ENCODE measurements around the gene BMPR1B. TPM values are rescaled to one million over a fixed set of nuclear protein-coding genes. Genes with fewer than 3 reads are reported as not detected.

The BMPR1B gene
- total RNA-seq, 1 experiment from 2014 or later, result 0.35 TPM

GRCh38 chr4:94722270-94722669 is 35.5 kb upstream of the BMPR1B start:
- no peak overlapping the region for H4K8ac ChIP-seq (replicated peaks; ENCODE audit: insufficient read length, low read depth, low read length)
- H3K9me3 Mint-ChIP-seq, result no peaks in the 10 kb centered on the region
- H3K9ac ChIP-seq (ENCODE audit: extremely low read depth, insufficient read length, low read length), result no peak overlapping the region
- H3K56ac ChIP-seq (ENCODE audit: insufficient read length, low read depth, low read length), result no peak overlapping the region
- no peak overlapping the region for H4K5ac ChIP-seq (ENCODE audit: insufficient read length, low read depth, low read length)
- no peak overlapping the region for H2BK15ac ChIP-seq (ENCODE audit: low read depth, low read length)
- no peaks in the 10 kb centered on the region for H3K79me2 ChIP-seq (ENCODE audit: insufficient read depth, low read length)
- H3K14ac ChIP-seq (ENCODE audit: insufficient read depth, low read length), result no peak overlapping the region
- H3K36me3 Mint-ChIP-seq (ENCODE audit: insufficient read depth in 1 of 3, low read depth in 3 of 3), result no peaks in the 10 kb centered on the region; a peak in 1 of 7 replicates
- H3K4ac ChIP-seq (ENCODE audit: low read depth, low read length), result no peak overlapping the region
- no peak overlapping the region for H3K18ac ChIP-seq (ENCODE audit: insufficient read length, low read depth, low read length)
- no peak overlapping the region for H2BK12ac ChIP-seq (ENCODE audit: insufficient read length, low read depth, low read length)
- no peak overlapping the region for H3K23ac ChIP-seq (ENCODE audit: insufficient read length, low read depth, low read length)
- H3K79me1 ChIP-seq (ENCODE audit: insufficient read depth, low read depth, low read length, poor library complexity, severe bottlenecking), result no peaks in the 10 kb centered on the region
- H4K91ac ChIP-seq (ENCODE audit: insufficient read length, low read depth, low read length), result no peak overlapping the region
- no peak overlapping the region for H3K27ac ChIP-seq (ENCODE audit: insufficient read length, low read depth, low read length)
- DNase-seq, result no peak
- TF ChIP-seq CTCF (conservative IDR thresholded peaks at IDR 0.05), result no peak
- no peak overlapping the region for H3K4me2 ChIP-seq (ENCODE audit: insufficient read depth, insufficient read length, low read length)
- H2BK5ac ChIP-seq (ENCODE audit: insufficient read length, low read length), result no peak overlapping the region
- no peak overlapping the region for H3K27ac Mint-ChIP-seq
- no peaks in the 10 kb centered on the region for H3K4me1 ChIP-seq (ENCODE audit: insufficient read depth, low read length)
- no peak overlapping the region for H3K4me3 Mint-ChIP-seq
- no peak overlapping the region for H2AK5ac ChIP-seq (ENCODE audit: insufficient read length, low read length)
- peaks cover 0 to 5% of the 10 kb centered on the region in 2 experiments; a peak in 2 of 4 replicates for H3K4me1 Mint-ChIP-seq
- H2AFZ ChIP-seq (ENCODE audit: low read length), result no peak overlapping the region
- no peak overlapping the region for H2BK20ac ChIP-seq (ENCODE audit: low read depth, low read length, poor library complexity, severe bottlenecking)
- no CpG with 5 or more reads among the region's 2 CpGs for WGBS (ENCODE audit: extremely low coverage, insufficient read length, low lambda C conversion rate)
- no peaks in the 10 kb centered on the region for H4K20me1 ChIP-seq (ENCODE audit: control insufficient read depth, insufficient read depth, insufficient read length)
- no peaks in the 10 kb centered on the region for H3K9me3 ChIP-seq (ENCODE audit: control insufficient read depth, low read depth, low read length)
- no peak overlapping the region for H2BK120ac ChIP-seq (ENCODE audit: low read depth, low read length, poor library complexity, severe bottlenecking)
- no peak overlapping the region for H3T11ph ChIP-seq (ENCODE audit: low read length)
- H3K27me3 ChIP-seq (ENCODE audit: insufficient read depth, low read length), result no peaks in the 10 kb centered on the region
- peaks cover 2% of the 10 kb centered on the region; the same call in 1 of the 2 replicates for H3K27me3 Mint-ChIP-seq (ENCODE audit: low read depth)
- no peaks in the 10 kb centered on the region for H3K23me2 ChIP-seq (ENCODE audit: insufficient read length, low read depth, low read length, poor library complexity, severe bottlenecking)

All from H9 (cell line).